HG02571 (cell line): ENCODE measurements around the gene GMDS.

Source experiments
- ATAC-seq: cut with Tn5 transposase; IDR thresholded peaks from one replicate; pipeline ENCODE4 v1.9.1; 2021; ENCODE audit warnings: mild to moderate bottlenecking, moderate library complexity; ENCODE audit not compliant: unreplicated experiment

The GMDS gene

DNA sequence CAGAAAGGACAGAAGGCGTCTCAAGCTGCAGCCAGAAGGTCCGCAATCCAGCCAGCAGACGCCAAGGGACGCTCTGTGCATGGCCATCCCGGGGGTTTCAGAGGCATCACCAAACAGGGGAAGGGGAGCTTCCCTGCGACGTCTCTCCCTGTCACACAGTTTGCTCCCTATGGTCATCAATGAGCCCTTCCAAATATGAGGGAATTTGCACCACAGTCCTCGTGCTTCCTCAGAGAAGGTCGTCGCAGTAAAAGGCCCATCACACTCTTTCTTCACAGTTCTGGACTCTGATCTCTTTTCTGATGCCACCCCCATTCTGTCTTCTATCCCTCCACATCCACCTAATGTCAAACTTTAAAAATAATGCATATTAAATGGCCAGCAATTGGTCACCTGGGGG, 645.9 kb downstream of the GMDS start:
- no peak for ATAC-seq

DNA sequence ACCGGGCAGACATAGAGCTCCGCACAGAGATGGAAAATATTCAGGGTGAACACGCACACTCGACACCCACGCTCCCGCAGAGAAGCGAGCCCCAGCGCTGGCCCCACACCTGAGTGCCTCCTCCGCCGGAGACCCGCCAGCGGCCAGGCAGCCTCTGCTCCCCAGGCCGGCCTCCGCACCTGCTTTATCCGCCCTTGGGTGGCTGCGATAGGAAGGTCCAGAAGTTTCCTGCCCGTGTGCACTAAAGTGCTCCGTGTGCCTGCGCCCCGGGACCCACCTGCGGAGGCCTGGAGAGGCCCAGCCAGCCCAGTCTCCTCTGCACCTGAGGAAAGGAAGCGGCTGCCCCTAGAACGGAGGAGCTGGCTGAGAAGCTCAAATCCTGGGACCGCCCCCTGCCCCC, 646.5 kb downstream of the GMDS start:
- ATAC-seq: no peak

DNA sequence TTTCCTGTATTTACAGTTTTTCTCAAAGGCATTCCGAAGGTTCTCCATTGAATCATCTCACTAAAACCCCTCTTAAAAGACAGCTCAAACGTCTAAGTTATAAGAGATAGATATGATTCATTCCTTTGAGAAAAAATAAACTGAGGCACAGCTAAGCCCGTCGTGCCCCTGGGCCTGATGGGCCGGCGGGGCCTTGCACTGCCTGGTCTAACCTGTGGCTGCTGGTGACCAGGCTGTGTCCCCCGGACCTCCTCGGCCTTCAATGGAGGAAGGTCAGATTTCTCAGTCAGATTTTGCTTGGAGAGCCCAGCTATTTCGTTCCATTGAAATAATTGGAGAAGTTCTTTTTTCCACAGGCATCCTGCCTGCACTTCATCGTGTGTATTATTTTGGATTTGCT, 647.0 kb downstream of the GMDS start:
- ATAC-seq: no peak

DNA sequence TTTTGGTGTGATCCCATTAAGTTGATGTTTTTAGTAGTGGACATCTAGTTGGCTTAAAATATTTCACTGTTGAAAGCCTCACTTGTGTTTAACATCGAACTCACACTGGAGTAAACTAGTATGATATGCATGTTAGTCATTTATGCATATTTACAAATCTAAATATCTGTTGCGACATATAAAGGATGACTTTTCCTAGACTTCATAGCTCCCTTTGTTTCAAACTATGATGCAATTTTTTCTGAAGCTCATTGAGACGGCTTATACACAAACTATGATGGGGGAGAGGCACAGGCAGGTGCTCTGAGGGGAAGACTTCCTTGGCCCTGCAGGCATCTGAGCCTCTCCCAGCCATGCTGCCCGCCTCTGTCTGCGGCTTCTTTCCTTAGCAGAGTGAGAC, 647.5 kb downstream of the GMDS start:
- no peak for ATAC-seq

DNA sequence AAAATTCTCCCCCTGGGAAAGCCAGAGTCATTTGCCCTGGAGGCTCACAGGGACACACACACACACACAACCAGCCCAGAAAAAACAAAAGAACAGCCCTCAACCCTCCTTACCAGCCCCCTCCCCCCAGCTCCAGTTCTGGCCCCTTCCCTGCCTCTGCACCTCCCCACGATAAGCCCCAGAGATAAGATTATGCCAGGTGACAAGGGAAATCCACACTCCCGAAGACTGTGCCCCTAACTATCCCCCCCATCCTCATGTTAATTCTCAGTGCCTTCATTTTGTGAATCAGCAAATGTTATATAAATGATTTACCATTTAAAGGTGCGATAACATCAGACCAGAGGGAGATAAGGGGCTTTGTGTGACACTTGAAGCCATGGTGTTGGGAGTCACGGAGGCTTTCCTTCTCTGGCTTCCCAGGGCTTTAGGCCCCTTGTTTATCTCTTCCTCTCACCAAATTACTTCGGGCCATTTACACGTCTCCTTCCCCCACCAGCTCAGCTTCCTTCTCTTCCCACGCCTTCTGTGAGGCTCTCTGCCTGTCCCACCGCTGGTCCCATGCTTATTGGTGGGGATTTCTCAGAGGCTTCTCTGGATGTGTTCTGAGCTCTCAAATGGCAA, 648.2 kb downstream of the GMDS start:
- no peak for ATAC-seq

DNA sequence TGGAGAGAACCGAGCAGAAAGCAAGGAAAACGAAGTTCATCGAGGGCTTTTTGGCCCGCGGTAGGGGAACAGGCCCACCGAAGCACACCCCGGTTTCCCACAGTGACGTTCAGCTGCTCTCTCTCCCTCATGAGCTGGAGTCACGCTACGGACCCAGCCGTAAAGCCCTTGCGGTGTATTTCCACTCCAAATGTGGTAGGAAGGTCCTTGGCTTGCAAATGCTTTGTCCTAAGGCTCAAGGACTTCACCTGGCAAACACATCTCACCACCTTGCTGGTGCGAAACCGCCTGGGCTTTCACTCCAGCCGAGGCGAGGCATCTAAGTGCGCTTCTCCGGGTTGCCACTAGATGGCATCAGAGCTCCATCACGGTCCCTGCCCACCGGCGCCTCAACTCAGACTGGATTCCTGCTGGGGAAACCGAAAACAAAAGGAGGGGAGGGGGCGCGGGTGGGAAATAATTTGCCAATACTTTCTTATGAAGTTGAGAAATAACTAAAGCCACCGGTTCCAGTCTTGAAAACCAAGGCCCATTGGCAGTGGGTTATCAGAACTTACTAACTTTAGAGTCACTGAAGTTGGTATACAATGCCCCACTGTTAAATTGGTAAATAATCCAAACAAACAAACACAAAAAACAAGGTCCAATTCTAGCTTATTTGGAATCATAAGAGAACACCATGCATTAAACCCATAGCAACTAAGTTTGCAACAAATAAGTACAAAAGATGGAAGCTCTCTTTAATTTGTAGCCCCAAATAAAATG, 649.1 kb downstream of the GMDS start:
- no peak for ATAC-seq

DNA sequence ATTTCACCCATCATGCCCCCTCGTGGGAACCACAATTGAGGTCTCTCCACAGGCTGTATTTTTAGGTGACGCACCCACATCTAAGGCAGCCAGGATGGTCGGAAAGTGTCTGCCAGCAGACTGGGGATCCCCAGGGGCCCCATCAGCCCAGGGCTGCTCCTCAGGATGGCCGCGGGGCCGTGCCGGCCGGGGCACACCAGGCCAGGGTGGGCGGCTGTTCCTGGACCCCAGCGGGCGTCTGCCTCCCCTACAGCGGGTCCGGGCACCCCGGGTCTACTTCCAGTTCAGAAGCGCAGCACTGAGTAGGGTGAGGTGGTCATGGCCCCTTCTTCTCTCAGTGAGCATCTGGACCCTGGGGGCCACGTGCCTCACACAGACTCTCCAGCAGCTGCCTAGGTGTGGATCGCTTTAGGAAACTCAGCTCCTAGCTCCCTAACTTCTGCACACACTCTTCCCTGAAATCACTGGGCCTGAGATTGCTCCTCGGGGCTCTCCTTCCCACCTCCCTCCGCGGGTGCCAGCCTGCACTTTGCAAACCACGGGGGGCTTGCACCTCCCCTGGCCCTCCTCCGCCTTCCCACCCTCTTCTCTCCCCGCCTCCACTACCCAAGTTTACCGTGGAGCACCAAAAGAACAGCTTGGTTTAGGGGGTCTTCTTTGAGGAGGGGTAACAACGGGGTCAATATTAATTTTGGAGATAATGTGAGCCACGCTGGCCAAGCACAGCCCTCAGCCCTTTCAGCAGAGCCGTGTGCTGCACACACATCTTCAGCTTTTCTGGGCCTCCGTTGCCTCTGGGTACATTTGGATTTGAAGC, 649.9 kb downstream of the GMDS start:
- no peak for ATAC-seq

DNA sequence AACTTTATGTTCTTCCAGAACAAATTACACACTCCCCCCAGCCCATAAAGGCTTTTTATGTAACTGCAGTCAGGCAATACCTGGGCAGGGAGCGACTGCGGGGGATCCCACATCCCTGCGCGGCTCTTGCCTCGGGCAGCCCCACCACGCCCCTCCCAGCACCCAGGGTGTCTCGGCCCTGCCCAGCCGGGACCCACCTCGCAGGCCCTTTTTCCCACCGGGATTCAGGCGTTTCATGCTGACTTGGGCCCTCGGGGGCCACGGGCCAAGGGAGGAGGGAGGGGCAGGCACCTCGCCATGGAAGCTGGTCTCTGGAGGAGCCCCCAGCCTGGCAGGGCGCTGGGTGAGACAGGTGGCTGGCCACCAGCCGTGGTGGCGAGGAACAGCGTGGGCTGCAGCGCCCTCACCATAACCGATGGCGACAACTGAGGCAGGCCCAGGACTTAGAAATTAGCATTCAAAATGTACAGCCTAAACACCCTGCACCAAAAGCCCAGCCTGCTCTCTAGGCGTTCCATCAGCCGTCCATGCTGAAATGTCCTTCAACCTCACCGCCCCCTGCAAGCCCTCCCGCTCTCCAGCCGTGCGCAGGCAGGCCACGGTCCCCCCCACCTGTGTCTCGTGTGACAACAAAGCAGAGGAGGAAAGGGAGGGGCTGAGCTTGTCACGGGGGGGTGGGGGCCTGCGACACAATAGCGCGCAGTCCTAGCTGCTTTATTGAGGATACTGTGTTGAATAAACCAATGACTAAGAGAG, 650.8 kb downstream of the GMDS start:
- ATAC-seq: no peak

DNA sequence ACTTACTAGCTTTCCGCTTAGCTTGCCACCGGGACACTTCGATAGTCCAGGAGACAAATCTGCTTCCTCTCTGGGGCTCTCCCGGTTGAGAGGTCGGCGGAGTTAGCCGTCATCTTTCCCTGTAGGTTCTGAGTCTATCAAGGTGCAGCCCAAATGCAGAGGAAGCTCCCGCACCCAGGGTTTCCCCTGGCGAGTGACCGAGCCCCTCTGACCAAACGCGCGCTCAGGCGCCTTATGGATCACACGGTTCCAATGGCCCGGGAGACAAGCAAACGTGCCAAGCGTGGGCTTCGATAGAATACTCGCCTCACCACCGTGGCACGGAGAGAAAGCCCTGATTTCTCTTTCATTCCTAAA, 651.5 kb downstream of the GMDS start:
- ATAC-seq: no peak

DNA sequence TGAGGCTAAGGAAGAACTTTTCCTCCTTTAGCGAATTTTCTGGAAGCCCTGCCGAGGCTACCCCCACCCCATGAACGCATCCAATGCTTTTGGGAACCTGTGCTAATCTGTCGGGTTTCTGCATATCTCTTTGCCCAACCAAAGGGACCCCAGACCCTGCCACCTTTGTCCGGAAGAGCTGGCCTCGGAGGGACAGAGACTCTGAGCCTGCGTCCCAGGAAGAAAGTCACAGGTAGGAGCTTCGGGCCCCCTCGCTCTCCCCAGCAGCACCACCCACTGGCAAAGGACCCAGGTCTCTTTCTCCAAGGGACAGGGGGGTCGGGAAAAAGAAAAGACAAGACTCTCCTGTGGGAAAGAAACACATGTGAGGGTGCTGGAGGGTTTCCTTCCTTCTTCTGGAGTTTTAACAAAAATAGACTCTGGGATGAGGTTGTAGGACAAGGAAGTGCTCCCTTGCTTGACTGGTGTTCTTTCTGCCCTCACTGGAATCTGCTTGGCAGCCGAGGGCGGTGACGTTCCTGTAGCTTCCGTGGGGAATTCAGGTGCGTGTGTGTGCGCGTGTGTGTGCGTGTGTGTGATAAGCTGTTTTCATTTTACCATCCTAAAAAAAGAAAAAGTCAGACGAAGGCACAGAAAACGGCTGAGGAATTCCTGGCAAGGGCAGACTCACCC, 652.0 kb downstream of the GMDS start:
- ATAC-seq: no peak

DNA sequence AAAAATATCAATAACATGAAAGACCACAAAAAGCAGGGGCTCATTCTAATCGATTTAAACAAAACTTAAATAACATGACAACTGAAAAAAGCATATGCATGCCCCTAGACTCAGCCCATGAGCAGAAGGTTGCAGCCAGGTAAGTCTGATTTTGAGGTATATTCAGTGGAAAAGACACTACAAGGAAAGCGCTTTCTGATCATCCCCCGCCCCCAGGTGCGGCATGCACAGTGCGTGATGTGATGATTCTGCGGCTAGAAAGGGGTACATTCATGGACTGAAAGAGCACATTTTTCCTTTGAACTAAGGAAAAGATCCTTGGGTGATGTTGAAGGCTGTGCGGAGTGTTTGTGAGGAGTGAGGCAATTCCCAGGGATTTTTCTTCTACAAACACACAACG, 652.6 kb downstream of the GMDS start:
- no peak for ATAC-seq

DNA sequence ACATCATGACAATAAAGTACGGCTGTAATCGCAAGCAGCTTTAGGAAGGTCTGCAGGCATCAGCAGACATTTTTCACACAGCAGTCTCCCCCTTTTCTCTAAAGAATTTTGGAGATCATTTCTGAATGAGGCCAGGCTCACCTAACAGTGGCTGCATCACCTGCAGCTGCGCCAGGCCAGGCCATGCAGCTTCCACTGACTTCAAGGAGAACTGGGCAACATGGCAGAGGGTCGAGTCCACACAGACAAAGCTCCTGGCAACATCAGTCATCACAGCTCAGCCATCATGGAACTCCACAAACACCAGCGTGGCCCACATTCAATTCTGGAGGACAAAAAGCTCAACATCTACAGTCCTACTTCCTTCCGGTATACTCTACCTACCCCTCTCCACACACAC, 653.5 kb downstream of the GMDS start:
- no peak for ATAC-seq

DNA sequence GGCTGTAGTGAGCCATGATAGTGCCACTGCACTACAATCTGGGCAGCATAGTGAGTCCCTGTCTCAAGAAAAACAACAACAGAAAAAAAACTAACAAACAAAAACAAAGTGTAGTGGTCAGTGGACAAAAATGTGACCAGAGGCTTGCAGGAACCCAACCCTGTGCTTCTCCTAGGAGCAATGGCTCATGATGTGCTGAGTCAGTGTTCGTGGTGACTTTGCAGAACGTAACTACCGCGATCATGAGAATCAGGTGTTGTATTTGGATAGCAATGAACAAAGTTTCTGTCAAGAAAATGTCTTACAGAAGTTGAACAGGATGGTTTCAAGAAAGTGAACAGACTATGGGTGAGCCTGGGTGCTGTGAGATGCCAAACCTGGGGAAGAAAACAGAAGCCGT, 654.2 kb downstream of the GMDS start:
- no peak for ATAC-seq

DNA sequence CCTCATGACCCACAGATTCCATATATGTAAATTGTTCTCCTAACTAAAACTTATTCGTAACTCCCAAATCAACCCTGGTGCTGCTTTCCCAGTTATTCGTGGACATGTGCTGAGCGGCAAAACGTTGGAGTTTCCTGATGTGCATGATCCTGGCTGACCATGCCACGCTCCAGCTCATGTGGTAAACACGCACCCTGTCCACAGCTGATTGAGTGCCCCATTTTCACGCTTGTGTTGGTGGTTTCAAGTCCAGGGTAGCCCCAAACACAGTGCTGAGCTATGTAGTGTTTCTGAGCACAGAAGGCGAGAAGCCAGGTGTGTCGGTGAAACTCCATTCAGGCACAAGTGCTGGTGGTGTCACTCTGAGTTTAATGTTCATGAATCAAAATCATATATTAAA, 654.8 kb downstream of the GMDS start:
- no peak for ATAC-seq

DNA sequence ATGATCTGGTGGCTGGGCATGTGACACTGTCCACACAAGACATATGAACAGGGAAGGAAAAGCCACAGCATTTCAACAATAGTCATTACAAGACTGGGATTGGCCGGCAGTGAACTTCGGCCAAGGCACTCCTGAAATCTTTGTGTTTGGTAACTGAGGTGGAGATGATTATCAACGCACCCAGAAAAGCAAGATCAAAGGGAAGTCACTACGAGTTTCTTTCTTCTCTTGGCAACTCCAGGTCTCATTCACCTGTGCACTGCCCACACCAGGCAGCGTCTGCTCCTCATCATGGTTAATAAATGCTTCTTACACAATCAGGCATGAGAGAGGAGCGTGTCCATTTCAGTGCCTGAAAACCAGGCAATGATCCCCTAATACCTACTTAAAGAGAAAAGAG, 656.2 kb downstream of the GMDS start:
- no peak for ATAC-seq

DNA sequence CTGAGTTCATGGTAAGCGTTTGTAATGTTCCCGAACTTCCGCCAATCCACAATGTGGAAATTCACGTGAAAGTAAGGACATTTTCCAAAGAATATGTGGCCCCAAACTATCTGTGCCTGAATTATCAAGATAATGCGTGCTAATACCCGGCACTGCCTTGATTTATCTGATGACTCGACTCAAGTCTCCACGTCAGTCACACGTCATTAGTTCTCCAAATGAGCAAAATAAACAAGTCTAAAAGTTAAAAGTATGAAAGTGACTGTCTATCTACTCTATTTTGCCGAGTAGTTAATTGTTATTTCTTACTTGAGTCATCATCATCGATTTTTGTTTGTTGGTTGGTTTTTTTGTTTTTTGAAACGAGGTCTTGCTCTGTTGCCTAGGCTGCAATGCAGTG, 657.4 kb downstream of the GMDS start:
- ATAC-seq: no peak

DNA sequence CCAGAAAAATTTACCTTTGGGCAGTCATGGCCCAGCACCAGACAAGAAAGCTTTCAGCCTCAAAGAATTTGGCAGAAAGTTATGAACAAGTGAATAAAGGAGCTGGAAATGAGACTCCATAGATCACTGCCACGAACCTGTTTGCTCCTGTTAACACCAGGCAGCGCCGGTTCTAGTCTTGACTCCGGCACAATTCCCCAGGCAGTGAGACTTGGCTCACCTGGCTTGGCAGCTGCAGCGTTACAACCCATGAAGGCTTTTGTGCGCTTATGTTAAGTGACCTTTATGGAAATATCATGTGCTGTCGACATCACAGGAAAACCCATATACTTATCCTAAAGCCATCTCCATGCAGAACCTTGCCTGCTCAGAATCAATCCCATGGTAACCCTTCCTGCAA, 657.9 kb downstream of the GMDS start:
- ATAC-seq: no peak

DNA sequence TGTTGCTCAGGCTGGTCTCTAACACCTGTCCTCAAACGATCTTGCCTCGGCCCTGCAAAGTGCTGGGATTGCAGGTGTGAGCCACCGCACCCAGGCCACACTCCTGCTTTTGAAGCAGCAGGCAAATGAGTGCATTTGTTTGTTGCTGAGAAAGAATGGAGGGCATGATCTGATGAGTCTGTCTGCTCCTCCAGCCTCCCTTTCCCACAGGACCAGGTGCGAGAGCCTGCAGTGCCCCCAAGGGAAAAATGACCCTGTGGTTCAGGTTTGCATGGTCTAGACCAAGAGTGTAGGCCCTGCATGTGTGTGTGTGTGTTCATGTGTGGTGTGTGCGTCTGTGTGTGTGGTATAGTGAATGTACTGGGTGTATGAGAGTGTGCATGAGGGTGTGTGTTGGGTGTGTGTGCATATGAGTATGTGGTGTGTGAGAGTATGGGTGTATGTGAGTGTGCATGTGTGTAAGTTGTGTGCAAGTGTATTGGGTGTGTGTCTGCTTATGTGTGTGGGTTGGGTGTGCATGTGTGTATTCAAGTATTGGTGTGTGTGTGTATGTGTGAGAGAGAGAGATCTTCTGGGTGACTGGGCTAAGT, 658.4 kb downstream of the GMDS start:
- no peak for ATAC-seq

DNA sequence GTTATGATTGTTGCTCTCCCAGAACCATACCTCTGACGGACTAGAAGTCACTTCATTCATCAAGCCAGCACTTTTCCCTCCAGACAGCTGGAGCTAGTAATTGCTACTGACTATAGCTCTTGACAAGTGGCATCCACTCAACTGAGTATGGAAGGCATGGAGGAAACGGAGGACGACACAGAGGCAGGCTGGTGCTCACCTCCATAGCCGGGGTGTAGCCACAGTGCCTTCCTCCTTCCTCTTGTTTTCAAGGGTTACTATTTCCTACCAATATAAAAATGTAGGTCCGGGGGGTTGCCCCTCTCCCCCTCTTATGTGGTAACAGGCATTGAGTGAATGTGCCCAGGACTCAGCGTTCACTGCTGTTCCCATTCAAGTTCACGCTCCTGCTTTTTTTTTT, 659.1 kb downstream of the GMDS start:
- ATAC-seq: no peak

DNA sequence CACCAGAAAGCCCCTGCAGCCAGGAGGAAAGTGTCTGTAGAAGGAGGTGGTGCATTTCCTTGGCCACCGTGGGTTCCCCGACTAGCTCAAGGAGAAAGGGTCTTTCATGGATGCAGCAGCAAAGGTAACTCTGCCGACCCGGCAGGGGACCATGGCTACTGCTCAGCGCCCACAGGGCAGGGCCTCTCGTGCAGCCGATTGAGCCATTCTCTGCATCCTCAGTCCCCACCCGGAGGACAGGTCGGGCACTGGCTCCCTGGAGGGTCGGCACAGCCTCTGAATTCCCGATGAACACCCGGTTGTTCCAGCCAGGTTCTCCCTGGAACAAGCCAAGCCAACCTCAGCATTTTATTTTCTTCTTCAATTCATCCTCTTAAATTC, 659.7 kb downstream of the GMDS start:
- ATAC-seq: no peak
